ENCODE results near the gene CREG2.
"Not testable (repeated sequence)": the region's sequence is repeated elsewhere in the genome, so short reads cannot be mapped to it uniquely, and the experiment has no call there.

The CREG2 gene

DNA sequence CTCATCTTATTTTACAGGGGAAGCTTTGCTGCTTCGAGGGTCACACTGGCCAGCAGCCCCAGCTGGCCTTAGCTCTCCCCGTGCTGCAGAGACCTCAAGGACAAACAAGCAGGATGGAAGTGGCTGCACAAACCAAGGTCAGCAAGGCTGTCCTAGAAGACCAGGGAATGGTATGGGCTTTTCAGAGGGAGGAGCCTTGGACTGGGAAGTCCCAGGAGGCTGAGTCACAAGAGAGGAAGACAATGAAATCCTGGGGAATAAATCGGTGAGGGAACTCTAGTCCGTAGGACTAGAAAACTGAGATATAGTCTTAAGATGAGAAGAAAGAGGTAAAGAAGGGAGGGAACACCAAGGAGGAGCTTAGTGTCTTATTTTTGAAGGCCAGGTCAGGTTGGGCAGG lies 15.7 kb downstream of the CREG2 start:
- DNase-seq = peak; percentile 53 to 68

DNA sequence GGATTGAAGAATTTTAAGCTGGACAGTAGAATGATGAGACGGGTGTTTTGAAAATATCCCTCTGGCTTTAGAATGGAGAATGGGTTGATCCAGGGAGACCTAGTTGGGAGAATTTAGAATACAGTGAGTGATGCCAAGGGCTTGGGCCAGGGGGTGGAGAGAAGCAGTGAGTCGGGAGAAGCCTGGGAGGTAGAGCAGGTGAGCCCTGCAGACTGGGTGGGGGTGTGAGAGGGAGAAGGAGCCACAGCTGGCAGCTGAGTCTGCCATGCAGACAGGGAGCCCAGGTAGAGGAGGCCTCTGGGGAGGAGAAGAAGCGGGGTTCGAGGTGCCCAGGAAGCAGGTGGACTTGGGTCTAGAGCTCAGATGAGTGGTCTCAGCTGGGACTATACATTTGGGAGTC lies 18.2 kb downstream of the CREG2 start:
- no peak for DNase-seq

DNA sequence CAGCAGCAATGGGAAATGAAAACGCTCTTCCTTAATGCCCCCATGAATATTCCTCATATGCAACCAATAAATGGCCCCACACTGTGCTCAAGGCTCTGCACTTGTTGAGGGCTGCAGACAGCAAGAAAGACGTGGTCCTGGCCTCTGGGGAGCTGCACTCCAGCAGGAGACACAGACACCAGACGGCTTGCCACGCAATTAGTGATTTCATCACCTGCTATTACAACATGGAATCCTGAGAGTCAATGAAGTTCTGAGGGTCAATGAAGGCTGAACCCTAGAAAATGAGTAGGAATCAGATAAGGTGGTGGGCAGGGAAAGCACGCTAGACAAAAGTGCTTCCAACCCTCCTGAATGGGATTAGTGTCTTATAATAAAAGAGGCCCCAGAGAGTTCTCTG lies 18.9 kb downstream of the CREG2 start:
- DNase-seq = peak; percentile 38 to 77

DNA sequence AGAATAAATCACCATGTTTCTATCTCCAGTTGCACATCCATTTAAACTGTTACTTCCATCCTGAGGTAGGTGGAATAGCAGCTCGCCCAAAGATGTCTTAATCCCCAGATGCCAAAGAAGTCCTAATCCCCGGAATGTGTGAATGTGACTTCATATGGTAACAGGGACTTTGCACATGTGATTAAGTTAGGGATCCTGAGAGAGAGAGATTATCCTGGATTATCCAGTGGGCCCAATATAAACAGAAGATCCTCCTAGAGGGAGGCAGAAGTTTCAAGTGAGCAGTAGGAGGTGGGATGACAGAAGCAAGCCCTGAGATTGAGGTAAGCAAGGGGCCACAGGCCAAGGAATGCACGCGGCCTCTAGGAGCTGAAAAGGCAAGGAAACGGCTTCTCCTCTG lies 19.8 kb downstream of the CREG2 start:
- no peak for DNase-seq

DNA sequence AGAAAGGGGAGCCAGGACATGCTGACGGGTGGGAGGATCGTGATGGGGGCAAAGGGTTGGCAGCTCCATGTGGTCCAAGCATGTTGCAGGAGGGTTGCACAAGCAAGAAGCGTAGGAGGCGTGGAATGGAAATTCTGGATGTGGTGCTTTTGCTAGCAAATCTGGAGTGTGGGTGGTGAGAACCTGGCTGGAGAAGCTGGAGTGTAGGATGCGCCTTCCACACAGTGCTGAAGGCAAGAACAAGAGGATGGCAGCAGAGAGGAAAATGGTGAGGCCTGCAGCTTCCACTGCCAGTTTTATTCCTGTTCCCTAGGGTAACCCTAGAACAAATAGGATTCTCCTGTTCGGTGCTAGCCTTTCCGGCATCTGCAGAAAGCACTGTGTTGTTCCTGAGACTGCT lies 22.4 kb downstream of the CREG2 start:
- no peak for DNase-seq

DNA sequence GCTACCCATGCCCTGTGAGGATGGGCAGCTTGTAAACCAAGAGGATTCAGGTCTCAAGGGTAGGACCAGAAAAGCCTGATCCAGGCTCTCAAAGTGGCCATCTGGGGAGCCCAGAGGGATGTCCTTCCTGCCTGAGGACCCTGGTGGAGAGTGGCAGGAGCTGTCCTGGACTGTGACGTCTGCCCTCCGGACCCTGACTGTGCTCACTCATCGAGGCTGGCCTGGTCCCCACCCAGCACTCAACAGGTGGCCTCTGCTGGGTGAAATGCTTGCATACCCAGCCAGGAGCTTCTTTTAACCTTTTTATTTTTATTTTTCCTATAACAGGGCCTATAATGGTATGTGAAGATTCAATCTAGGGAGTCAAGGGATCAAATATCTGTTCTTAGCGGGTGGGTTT lies 24.5 kb downstream of the CREG2 start:
- DNase-seq = no peak

DNA sequence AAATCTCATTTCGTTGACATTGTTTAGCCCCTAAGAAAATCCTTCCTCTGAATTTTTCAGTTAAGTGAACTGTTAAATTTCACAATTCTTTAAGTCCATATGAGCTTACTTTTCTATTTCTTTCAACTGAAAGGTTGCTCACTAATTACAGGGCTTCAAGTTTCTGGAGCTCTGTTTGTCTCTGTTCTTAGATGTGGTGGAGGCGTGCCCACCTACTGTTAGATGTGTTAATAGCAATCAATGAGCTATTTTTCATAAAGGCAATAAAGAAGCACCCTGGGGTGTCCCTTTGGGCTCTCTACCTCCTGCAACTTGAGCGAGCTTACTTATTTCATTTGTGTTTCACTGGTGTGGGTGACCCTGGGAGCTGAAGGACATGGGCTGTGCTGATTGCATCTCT lies 25.0 kb downstream of the CREG2 start:
- DNase-seq = no peak

DNA sequence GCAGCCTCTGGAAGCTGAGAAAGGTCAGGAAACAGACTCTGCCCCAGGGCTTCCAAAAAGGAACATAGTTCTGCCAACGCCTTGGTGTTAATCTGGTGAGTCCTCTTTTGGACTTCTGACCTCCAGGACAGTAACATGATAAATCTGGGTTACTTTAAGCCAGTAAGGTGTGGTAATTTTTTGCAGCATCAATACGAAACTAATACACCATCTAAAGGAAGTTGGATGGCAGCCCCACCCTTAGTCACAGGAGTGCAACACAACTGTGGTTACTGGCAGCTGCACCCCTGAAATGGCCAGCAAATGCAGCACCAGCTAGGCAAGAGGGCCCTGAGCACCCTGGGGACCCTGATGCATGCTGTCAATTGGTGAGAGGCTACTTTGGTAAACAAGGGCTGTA lies 25.8 kb downstream of the CREG2 start:
- DNase-seq = peak in 1 of 2 donors; percentile 12

DNA sequence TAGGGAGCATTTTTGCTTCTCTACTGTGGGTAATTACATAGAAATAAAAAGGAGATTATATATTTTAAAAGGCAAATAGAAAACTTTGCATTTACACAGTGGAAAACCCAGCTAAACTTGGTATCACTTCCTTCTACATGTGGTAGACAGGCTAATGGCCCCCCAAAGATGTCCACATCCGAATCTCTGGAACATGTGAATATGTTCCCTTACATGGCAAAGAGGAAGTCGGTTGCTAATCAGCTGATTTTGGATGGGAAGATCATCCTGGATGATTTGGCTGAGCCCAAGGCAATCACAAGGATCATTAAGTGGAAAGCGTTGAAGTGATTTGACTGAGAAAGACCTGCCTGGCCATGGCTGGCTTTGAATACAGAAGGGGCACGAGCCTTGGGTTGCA lies 26.2 kb downstream of the CREG2 start:
- peak; percentile 49 to 63 for DNase-seq

DNA sequence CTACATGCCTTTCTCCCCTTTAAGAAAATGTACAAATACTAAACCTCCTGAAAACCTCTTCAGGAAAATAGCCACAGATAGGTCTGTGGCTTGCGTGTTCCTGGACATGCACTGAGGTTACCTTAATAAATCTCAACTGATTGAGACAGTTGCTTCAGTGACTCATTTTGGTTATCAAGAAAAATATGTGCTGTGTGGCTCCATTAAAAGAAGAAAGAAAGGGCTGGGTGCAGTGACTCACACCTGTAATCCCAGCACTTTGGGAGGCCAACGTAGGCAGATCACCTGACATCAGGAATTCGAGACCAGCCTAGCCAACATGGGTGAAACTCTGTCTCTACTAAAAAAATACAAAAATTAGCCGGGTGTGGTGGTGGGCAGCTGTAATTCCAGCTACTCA lies 27.1 kb downstream of the CREG2 start:
- no peak for DNase-seq

DNA sequence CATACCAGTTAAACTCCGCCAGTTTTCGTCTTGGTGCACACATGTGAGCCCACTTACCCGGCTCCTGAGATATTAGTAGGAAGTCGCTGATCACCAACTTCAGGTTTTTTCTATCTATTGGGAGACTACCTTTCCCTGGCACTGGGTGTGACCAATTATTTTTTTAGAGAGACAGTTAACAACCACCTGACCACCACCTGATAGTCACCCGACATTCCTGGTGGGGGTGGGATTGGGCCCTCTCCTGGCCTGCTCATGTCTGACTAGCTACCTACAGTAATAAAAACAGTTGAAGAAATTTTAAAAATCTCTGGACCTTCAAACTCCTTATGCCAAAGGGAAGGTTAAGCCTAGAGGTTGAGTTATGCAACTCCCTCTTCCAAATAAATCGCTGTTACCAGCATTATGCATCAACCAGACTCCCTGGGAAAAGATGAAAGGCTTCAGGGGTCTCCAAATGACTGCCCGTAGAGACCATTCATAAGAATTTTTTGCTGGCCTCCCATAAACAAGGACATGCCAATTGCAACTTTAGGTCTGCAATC lies 27.8 kb downstream of the CREG2 start:
- DNase-seq = no peak

DNA sequence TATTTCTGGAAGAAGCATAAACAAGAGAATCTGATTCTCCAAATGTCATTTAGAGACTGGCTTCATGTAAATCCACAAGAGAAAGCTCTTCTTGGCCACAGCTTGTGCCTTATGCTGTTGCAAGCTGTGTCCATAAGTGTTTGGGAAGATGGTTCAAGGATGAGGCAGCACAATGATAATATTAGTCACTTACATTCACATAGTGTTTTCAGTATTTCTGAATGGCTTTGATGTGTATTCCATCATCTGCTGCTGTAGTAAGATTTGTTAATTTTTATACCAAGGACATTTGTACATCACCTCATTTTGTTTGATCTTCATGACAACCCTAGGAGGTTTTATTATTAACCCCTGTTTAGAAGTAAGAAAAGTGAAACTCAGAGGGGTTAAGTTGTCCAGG lies 29.9 kb downstream of the CREG2 start:
- no peak for DNase-seq

DNA sequence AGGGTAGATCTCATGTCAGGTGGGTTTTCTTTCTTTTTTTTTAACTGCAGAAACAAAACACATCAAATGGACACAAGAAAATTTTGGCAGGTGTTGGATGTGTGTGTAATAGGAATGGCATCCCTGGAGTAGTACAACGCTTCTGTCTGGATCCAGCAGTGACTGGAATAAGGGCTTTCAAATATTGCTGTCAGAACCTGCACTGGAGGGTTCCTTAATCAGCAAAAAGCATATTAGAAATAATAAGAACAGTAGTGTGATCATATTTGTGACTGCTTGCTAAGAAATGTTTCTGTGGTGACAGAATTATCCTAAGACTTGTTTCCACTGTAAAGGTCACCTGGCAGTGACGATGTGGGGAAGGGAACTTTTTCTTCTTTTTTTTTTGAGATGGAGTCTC lies 30.8 kb downstream of the CREG2 start:
- DNase-seq = no peak

DNA sequence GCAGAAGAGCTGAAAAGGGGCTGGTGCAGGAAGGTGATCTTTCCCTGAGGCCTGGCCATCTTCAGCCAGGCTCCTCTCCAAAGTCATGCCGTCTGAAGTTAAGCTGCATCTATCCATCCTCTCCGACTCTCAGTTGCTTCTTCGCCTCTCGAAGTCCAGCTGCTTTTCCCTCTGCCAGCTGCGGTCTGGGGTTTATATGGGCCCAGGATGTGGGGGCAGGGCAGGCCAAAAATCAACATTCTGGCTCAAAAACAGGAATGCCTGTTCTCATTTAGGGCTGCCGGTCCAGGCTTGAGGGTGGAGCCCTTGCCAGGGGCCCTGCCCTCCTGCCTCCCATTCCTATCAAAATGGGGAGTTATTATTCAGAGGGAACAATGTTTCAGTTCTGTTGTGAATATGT lies 31.2 kb downstream of the CREG2 start:
- no peak for DNase-seq

DNA sequence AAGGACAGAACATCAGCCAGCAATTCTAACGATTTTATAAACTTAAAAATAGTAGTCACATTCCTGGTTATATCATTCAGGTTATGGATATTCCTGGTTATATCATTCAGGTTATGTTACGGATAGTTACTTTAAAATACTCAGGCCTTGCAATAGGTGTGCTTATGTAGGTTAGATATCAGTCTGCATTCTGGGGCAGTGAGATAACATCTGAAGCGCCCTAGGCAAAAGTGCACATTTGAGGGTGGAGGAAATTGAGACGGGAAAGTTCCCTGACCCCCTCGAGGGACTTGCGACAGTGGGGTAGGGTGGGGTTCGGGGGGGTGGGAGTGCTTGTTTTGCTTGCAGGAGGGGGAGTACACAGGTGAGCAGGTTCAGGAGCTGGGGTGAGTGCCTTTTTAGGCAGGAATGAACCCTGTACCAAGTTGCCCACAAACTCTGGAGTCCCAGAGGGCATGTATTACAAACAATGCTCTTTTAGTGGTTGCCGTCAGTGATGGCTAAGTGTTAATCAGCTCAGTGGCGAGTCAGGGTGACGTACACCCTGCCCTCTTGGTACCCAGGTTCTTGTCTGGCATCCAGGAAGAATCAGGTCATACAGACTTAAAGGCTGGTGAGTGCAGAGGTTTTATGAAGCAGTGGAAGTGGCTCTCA lies 31.8 kb downstream of the CREG2 start:
- no peak for DNase-seq

DNA sequence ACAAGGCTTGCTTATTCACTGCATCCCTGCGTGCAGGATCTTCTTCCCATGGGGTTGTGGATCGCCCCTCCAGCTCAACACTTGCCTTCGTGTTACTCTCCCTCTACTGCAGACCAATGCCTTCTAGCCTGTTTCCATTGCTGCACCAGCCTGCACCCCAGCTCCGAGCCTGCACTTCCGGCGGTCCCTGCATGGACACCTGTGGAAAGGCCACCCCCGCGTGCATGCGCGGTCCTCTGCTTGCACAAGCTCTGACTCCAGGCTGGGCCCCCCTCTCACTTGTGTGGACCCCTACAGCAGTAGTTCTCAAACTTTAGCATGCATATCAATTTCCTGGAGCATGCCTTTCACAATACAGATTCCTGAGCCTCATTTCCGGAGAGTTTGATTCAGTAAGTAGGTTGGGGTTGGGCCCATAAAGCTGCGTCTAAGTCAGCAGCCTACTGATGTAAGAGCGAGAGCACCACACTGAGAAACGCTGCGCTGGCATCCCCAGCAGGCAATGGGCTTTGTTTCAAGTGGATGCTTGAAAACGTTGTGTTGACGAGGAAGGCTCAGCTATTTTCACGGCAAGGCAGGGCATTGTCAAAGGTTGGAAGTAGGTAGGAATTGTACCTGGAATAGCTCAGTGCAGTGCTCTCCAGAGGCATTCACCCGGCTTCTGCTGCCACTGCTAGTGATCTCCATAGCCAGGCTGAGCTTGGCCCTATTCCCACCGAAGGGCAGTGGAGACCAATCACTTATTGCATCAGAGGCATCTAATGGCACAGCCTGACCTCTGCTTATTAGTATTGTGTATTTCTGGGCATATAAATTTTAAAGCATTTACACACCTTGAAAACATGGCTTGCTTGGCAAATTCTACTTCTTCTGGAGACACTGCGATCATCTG lies 32.6 kb downstream of the CREG2 start:
- no peak for DNase-seq

DNA sequence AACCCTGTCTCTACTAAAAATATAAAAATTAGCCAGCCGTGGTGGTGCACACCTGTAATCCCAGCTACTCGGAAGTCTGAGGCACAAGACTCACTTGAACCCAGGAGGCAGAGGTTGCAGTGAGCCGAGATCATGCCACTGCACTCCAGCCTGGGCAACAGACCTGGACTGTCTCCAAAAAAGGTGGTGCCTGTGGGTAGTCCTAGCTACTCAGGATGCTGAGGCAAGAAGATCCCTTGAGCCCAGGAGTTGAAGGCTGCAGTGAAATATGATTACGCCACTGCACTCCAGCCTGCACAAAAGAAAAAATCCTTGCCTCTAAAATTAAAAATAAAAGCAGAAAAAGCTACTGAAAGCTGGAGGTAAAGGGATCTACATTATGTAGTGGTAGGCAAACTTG lies 34.7 kb downstream of the CREG2 start:
- DNase-seq = not testable (repeated sequence)

DNA sequence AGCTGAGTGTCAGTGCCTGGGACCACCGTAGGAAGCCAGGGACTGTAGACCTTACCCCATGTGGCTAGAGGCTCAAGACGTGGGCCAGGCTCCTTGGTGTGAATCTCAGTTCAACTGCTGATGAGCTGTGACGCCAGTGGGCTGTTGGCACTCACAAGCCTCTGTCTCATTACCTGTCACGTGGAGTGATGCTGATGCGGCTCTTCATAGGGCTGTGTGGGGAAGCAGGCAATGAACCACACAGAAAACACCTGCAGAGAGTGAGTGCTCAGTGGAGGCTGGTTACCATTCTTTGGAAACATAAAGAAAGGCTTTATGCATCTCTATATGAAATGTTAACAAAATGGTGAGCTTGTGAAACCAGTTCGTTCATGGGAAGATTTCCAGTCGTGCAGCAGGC lies 36.1 kb downstream of the CREG2 start:
- DNase-seq = no peak

DNA sequence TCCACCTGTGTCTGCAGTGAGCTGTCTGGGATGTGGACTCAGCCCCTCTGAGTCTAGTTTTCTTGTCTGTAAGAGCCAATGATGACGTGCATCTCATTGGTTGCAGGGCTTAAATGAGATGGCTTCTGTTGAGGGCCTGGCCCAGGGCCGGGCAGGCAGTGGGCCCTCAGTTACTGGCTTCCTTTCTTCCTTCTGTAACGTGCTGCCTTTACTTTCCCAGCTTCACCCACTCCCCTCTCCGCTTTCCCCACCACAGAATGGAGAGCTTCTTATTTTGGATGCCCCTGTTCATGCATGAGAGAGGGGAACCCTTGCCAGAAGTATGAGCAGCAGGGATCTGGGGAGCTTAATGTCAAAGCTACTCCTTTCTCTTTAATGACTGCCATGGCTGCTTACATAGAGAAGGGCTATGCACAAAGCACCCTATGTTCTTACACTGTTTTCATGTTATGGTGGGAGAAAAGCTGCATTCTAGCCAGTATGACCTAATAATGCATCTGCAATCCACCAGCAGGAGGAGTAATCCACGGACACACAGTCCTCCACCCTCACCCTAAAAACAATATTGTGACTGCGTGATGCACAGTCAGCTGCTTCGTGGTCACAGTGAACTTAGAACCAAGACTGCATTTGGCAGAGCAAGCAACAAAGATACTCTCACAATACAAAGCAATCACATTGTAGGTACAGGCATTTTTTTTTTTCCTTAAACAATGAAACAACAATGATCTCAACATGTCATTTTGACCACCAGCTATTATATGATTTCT lies 37.2 kb downstream of the CREG2 start:
- peak; percentile 72 to 80 for DNase-seq

DNA sequence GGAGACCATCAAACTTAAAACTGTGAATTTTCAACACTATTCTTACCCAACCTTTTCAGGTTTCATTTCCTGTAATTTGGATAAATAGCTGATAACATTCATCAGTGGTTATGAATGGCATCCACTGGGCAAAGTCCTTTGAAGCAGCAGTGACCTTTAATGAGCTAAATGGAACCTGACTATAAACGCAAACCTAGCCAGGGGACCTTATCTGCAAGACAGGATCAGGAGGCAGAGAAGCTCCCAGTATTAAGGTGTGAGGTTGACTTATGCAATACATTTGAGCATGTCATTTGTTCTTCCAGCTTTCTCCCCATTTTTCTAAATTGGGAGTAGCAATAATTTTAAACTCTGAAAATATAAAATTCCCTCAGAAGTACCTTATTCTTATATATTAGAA lies 38.4 kb downstream of the CREG2 start:
- no peak for DNase-seq

DNA sequence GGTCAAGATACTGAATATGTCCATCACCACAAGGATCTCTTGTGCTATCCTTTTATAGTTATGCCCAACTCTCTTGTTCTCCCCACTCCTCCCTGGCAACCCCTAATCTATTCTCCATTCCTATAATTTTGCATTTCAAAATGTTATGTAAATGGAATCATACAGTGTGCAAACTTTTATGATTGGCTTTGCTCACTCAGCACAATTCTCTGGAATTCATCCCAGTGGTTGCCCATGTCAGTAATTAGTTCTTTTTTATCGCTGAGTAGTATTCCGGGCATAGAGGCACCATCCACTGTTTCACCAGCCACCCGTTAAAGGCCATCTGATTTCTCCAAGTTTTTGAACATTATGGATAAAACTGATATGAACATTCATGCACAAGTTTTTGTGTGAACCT lies 40.4 kb downstream of the CREG2 start:
- no peak for DNase-seq

DNA sequence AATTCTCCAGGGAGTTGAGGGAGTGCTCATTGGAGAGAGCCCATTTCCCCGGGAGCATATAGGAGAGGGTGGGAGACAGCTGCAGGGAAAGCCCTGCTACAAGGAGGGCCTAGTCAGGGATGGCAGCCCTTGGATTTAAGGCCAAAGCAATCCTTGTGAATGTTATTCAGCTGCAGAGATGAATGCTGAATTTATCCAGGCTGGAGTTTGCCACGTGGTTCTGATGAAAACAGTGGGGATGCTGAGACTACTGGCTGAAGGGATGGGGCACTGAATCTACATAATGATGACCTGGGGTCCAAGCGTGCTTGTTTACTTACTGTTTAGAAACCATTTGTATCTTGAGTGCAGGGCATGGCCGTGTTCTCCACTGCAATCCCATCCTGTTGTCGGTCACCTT lies 43.2 kb downstream of the CREG2 start:
- DNase-seq = no peak

DNA sequence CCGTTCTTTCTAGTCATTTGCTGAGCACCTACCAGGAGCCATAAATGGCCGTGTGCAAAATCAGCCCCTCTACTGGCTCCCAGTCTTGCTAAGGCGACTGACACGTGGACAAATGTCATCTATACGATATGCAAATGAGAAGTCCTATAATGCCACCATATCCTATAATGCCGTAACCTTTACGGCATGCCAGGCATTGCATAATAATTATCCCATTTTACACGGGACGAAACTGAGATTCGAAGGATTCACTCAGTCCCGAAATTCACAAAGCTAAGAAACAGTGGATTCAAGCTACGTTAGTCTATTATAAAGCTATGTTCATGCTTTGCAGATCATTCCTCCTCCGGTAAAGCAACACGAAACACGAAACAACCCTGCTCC lies 44.7 kb downstream of the CREG2 start:
- no peak for DNase-seq

All from inflammatory macrophage treated with lipopolysaccharide for 1 hour (primary cell).